ENCODE results near the gene KIAA0930. TPM values are rescaled to one million over a fixed set of nuclear protein-coding genes. Genes with fewer than 3 reads are reported as not detected.
A peak's percentile ranks its signal among the peaks of the same experiment; 100 is the strongest.

Gene KIAA0930
- total RNA-seq, 4 donors from 2014 or later, result 18.0 to 51.2 (median 25.1) TPM

DNA sequence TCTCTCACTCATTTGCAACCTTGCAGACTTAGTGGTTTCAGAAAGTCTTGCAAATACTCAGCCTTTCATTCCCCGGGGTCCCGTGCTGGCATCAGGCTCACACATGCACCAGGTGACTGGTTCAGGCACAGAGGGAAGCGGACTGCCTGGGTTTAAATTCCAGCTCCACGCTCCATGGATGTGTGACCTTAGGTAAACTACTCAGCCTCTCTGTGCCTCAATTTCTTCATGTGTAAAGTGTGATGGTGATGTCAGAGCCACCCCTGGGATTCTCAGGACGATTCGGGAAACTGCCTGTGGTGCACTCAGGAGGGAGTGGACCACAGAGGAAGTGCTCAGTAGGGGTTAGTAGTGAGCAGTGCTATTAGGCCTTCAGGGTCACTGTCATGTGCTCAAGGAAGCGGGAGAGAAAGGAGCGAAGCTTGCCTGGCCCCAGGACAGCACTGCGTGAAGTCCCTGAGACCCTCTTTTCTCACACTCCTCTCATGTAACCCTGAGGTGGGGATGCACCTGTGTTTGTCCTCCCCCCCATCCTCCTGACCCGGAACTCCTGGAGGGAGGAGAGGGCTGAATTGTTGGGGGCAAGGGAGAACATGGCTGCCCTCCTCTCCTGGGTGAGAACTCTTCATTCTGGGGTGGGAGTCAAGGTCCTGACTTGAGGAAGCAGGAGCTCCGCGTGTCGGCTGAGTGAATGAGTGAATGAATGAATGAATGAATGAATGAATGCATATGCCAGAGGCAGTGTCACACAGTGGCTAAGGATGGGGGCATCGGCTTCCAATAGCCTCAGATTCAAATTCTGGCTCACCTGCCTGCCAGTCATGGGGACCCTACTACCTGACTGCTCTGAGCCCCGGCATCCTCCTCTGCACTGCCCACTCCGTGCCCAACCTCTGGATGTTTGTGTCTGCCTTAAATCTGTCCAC is 29.7 kb upstream of the KIAA0930 start:
- H3K4me3 ChIP-seq, result no peak overlapping the region
- in situ Hi-C loops (cut with MboI; ENCODE audit: low pct_ligation_motif_present in 1 of 4, low pct_unique_long_range_greater_than_20kb in 1 of 4, low sequenced_read_pairs in 3 of 4) (loop anchor here in 2 of 4 donors (25.0 kb wide), 2 partner anchors 267 to 292 kb away; no protein-coding TSS in a partner anchor), intact Hi-C loops (cut with DNase I; ENCODE audit: low total_unique reads) (no loop called here)
- no peaks in the 10 kb centered on the region for H3K9me3 ChIP-seq
- H3K27ac ChIP-seq, result peak overlapping the region in 1 of 4 donors; percentile 86
- TF ChIP-seq POLR2AphosphoS5 (IDR thresholded peaks at IDR 0.05) (no peak), EP300 (IDR thresholded peaks at IDR 0.05; ENCODE audit: low read depth) (no peak), POLR2A (IDR thresholded peaks at IDR 0.05) (no peak), CTCF (IDR thresholded peaks at IDR 0.05) (no peak)
- peaks cover 22 to 52% (median 33%) of the 10 kb centered on the region in 4 donors for H3K4me1 ChIP-seq
- 85 to 90% methylated on average over 2 to 16 of the region's 16 CpGs for WGBS, 2 donors (ENCODE audit: low coverage in 1 of 2)
- peaks cover 5% of the 10 kb centered on the region for H3K27me3 ChIP-seq
- no peaks in the 10 kb centered on the region for H3K36me3 ChIP-seq
- DNase-seq, result no peak

- peak; percentile 85 to 97 (median 92) for TF ChIP-seq CTCF (IDR thresholded peaks at IDR 0.05)
- TF ChIP-seq EP300 (IDR thresholded peaks at IDR 0.05; ENCODE audit: low read depth), result no peak
- TF ChIP-seq POLR2A (IDR thresholded peaks at IDR 0.05), result peak; percentile 48
- TF ChIP-seq POLR2AphosphoS5 (IDR thresholded peaks at IDR 0.05), result peak in 2 of 3 donors; percentile 37 to 55
- 2% methylated on average over 46 of the region's 60 CpGs; no CpG with 5 or more reads in 1 of the 2 donors for WGBS, 2 donors (ENCODE audit: low coverage in 1 of 2)
- Histone ChIP-seq H3K36me3 (no peaks in the 10 kb centered on the region), H3K4me1 (peaks cover 22 to 52% (median 33%) of the 10 kb centered on the region in 4 donors), H3K4me3 (peak overlapping the region; percentile 32 to 74 (median 42)), H3K27me3 (peaks cover 5% of the 10 kb centered on the region), H3K27ac (peak overlapping the region; percentile 54 to 64 (median 60)), H3K9me3 (no peaks in the 10 kb centered on the region)
- intact Hi-C loops (cut with DNase I; ENCODE audit: low total_unique reads) (loop anchor here (1.0 kb wide), 1 partner anchor 166 kb away; no protein-coding TSS in a partner anchor), in situ Hi-C loops (cut with MboI; ENCODE audit: low pct_ligation_motif_present in 1 of 4, low pct_unique_long_range_greater_than_20kb in 1 of 4, low sequenced_read_pairs in 3 of 4) (loop anchor here (5.0 to 25.0 kb wide), 7 partner anchors 56 to 293 kb away; no protein-coding TSS in a partner anchor)
- DNase-seq, result peak; percentile 91
Measured at GRCh38 chr22:45268958-45269844, 28.5 kb upstream of the KIAA0930 start.

GRCh38 chr22:45268167-45268957 is 27.7 kb upstream of the KIAA0930 start:
- in situ Hi-C loops (cut with MboI; ENCODE audit: low pct_ligation_motif_present in 1 of 4, low pct_unique_long_range_greater_than_20kb in 1 of 4, low sequenced_read_pairs in 3 of 4), result loop anchor here (5.0 to 25.0 kb wide), 7 partner anchors 56 to 294 kb away; no protein-coding TSS in a partner anchor
- Histone ChIP-seq H3K9me3 (no peaks in the 10 kb centered on the region), H3K4me1 (peaks cover 23 to 47% (median 34%) of the 10 kb centered on the region in 4 donors), H3K27me3 (peaks cover 5% of the 10 kb centered on the region), H3K4me3 (peak overlapping the region; percentile 32 to 74 (median 42)), H3K36me3 (no peaks in the 10 kb centered on the region), H3K27ac (peak overlapping the region; percentile 46 to 64 (median 52))
- DNase-seq, result peak; percentile 45
- TF ChIP-seq EP300 (IDR thresholded peaks at IDR 0.05; ENCODE audit: low read depth), result no peak
- TF ChIP-seq CTCF (IDR thresholded peaks at IDR 0.05), result no peak
- TF ChIP-seq POLR2A (IDR thresholded peaks at IDR 0.05), result no peak
- TF ChIP-seq POLR2AphosphoS5 (IDR thresholded peaks at IDR 0.05), result no peak
- WGBS, 2 donors (ENCODE audit: low coverage in 1 of 2), result 2% methylated on average over 26 of the region's 47 CpGs; no CpG with 5 or more reads in 1 of the 2 donors
- intact Hi-C loops (cut with DNase I; ENCODE audit: low total_unique reads), result loop anchor here (1.0 kb wide), 1 partner anchor 167 kb away; no protein-coding TSS in a partner anchor
